HCT116 (cell line): ENCODE data around the gene STAM.

Experiments
- POLR2A ChIP-seq: IDR thresholded peaks from 2 replicates; pipeline ENCODE4 v1.7.0; 2011; ENCODE audit warnings: borderline replicate concordance; ENCODE audit not compliant: insufficient read depth, insufficient read length; ENCODE audit errors: extremely low read depth
- TCF7L2 ChIP-seq: IDR thresholded peaks from 2 replicates; pipeline ENCODE4 v1.7.0; 2011; ENCODE audit warnings: borderline replicate concordance, inconsistent platforms; ENCODE audit not compliant: insufficient read depth, insufficient read length; ENCODE audit errors: extremely low read depth
- TF ChIP-seq, protein P1 (sequence below), 3 experiments: fragments of 200-600 bp in 1 of 3; sonication (generic) in 1 of 3; IDR thresholded peaks in 2 of 3; conservative IDR thresholded peaks in 1 of 3; 2 replicates each; pipeline ENCODE4 v1.5.1; 2012 to 2017; ENCODE audit warnings: low read depth in 2 of 3, low read length in 2 of 3, antibody characterized with exemption in 1 of 3, borderline replicate concordance in 1 of 3, control low read depth in 1 of 3, mild to moderate bottlenecking in 1 of 3, mixed read lengths in 1 of 3, mixed run types in 1 of 3, moderate library complexity in 1 of 3; ENCODE audit not compliant: insufficient read depth in 1 of 3

DNA sequence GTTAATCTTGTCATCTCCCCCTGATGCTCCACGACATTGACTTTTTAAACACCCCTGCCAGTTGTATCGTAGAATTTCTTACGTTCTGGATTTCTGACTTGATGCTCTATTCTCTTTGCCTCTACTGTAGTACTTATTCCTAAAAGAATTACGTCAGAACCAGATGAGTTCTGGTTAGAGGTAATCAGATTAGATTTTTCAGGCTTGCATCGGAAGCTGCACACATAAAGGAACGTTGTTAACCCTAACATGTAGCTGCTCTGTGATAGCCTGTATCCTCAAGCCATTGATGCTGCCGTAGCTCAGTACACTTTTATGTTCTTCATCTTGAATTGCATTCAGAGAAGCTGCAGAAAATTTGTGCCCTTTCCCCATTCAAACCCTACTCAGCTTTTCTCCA lies 81.8 kb downstream of the STAM start:
- no peak for TF ChIP-seq TCF7L2
- TF ChIP-seq, protein P1, sequence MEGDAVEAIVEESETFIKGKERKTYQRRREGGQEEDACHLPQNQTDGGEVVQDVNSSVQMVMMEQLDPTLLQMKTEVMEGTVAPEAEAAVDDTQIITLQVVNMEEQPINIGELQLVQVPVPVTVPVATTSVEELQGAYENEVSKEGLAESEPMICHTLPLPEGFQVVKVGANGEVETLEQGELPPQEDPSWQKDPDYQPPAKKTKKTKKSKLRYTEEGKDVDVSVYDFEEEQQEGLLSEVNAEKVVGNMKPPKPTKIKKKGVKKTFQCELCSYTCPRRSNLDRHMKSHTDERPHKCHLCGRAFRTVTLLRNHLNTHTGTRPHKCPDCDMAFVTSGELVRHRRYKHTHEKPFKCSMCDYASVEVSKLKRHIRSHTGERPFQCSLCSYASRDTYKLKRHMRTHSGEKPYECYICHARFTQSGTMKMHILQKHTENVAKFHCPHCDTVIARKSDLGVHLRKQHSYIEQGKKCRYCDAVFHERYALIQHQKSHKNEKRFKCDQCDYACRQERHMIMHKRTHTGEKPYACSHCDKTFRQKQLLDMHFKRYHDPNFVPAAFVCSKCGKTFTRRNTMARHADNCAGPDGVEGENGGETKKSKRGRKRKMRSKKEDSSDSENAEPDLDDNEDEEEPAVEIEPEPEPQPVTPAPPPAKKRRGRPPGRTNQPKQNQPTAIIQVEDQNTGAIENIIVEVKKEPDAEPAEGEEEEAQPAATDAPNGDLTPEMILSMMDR (IDR thresholded peaks at IDR 0.05 in 2 of 3, conservative IDR thresholded peaks at IDR 0.05 in 1 of 3; ENCODE audit: borderline replicate concordance in 1 of 3, insufficient read depth in 1 of 3, low read depth in 2 of 3, low read length in 2 of 3): no peak
- TF ChIP-seq POLR2A: no peak
